Measurements from ENCODE around the gene CHKA. TPM values are rescaled to one million over a fixed set of nuclear protein-coding genes. Genes with fewer than 3 reads are reported as not detected.

Gene CHKA
- total and polyA plus RNA-seq, 9 of the 15 experiments (the other 6 are each of a cell fraction or from before 2014, with no cell fraction given), result 3.6 to 37.0 (median 30.2) TPM

GRCh38 chr11:68141246-68142027 is 20.2 kb upstream of the CHKA start:
- no peak overlapping the region for H3K27ac ChIP-seq (ENCODE audit: extremely low read depth, low read depth, low read length)
- in situ Hi-C loops (cut with MboI), result no loop called here
- TF ChIP-seq, protein P1, sequence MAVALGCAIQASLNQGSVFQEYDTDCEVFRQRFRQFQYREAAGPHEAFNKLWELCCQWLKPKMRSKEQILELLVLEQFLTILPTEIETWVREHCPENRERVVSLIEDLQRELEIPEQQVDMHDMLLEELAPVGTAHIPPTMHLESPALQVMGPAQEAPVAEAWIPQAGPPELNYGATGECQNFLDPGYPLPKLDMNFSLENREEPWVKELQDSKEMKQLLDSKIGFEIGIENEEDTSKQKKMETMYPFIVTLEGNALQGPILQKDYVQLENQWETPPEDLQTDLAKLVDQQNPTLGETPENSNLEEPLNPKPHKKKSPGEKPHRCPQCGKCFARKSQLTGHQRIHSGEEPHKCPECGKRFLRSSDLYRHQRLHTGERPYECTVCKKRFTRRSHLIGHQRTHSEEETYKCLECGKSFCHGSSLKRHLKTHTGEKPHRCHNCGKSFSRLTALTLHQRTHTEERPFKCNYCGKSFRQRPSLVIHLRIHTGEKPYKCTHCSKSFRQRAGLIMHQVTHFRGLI (CRISPR knock-in tag; IDR thresholded peaks at IDR 0.05), result no peak
- TF ChIP-seq ZBTB7A (IDR thresholded peaks at IDR 0.05; ENCODE audit: borderline replicate concordance, control insufficient read depth, low read depth, low read length), result peak; percentile 45; the same call in 1 of the 2 replicates
- H3K4me1 ChIP-seq (replicated peaks in 1 of 2; ENCODE audit: control insufficient read depth in 2 of 2, insufficient read depth in 2 of 2, low read length in 2 of 2), result peaks cover 11 to 33% of the 10 kb centered on the region in 2 experiments
- no peaks in the 10 kb centered on the region for H3K9me3 ChIP-seq (replicated peaks; ENCODE audit: control insufficient read depth, insufficient read depth, low read depth, low read length)
- no peak overlapping the region for H3K4me3 ChIP-seq
- no peaks in the 10 kb centered on the region for H3K9me1 ChIP-seq (ENCODE audit: control insufficient read depth, insufficient read depth, low read length)
- no peaks in the 10 kb centered on the region for H3K27me3 ChIP-seq (ENCODE audit: control insufficient read depth in 2 of 2, insufficient read depth in 2 of 2, low read length in 2 of 2)
- ChIA-PET POLR2A (no interaction called here), CTCF (ENCODE audit: low intra/inter-chr PET ratio) (no interaction called here)
- no peaks in the 10 kb centered on the region for H3K36me3 ChIP-seq (ENCODE audit: control insufficient read depth, insufficient read depth, low read length)
- no peak for FAIRE-seq
- intact Hi-C loops (cut with micrococcal nuclease), result no loop called here
- H3K79me2 ChIP-seq (ENCODE audit: control insufficient read depth, insufficient read depth, low read length), result no peaks in the 10 kb centered on the region
- no peak for DNase-seq (ENCODE audit: extremely low read depth in 1 of 4, low spot score in 3 of 4)
- peak overlapping the region in 1 of 2 experiments; percentile 80; a peak in 1 of 4 replicates for H3K9ac ChIP-seq (ENCODE audit: insufficient read depth in 1 of 2, low read depth in 2 of 2, low read length in 2 of 2)
- peak overlapping the region; percentile 73; the same call in 1 of the 2 replicates for H2AFZ ChIP-seq (ENCODE audit: low read depth, low read length)
- ATAC-seq, result no peak
- H3K4me2 ChIP-seq (ENCODE audit: insufficient read depth, low read length), result no peak overlapping the region
- 52% methylated on average over 8 of the region's 8 CpGs for WGBS (ENCODE audit: insufficient coverage, low coverage, missing lambda C conversion rate)
- BruUV-seq (replicated peaks), result no TSS peak
- no peaks in the 10 kb centered on the region for H4K20me1 ChIP-seq (replicated peaks; ENCODE audit: control insufficient read depth, insufficient read depth, low read length)
